ENCODE results near the gene PPFIA3. TPM values are rescaled to one million over a fixed set of nuclear protein-coding genes. Genes with fewer than 3 reads are reported as not detected.

The PPFIA3 gene
- total RNA-seq, 1 donor = 1.1 TPM

GRCh38 chr19:49148784-49149651 lies 29.7 kb downstream of the PPFIA3 start:
- H3K27me3 ChIP-seq (ENCODE audit: insufficient read depth, low read length) = no peaks in the 10 kb centered on the region
- peaks cover 29% of the 10 kb centered on the region for H3K4me1 ChIP-seq (ENCODE audit: insufficient read depth, low read length)
- peak overlapping the region; percentile 92 for H3K4me3 ChIP-seq (ENCODE audit: insufficient read depth, low read length)
- TF ChIP-seq CTCF (IDR thresholded peaks at IDR 0.05; ENCODE audit: extremely low read depth, low read depth, low read length) = no peak
- H3K79me2 ChIP-seq (ENCODE audit: insufficient read depth, low read length) = no peaks in the 10 kb centered on the region
- DNase-seq (ENCODE audit: insufficient read length, low spot score, missing footprints) = peak; percentile 98
- no peaks in the 10 kb centered on the region for H4K20me1 ChIP-seq (ENCODE audit: insufficient read depth, low read length)
- H3K4me2 ChIP-seq (ENCODE audit: insufficient read depth, low read length) = peak overlapping the region; percentile 98
- no peaks in the 10 kb centered on the region for H3K9me3 ChIP-seq (ENCODE audit: low read depth, low read length)
- no peaks in the 10 kb centered on the region for H3K36me3 ChIP-seq (ENCODE audit: insufficient read depth, low read length)
- peak overlapping the region; percentile 95 for H2AFZ ChIP-seq (ENCODE audit: low read length)
- peak overlapping the region; percentile 26 for H3K27ac ChIP-seq (ENCODE audit: low read depth, low read length)

- Histone ChIP-seq H3K4me1 (ENCODE audit: insufficient read depth, low read length) (peaks cover 29% of the 10 kb centered on the region), H3K4me2 (ENCODE audit: insufficient read depth, low read length) (peak overlapping the region; percentile 98), H4K20me1 (ENCODE audit: insufficient read depth, low read length) (no peaks in the 10 kb centered on the region), H3K27me3 (ENCODE audit: insufficient read depth, low read length) (no peaks in the 10 kb centered on the region), H3K36me3 (ENCODE audit: insufficient read depth, low read length) (no peaks in the 10 kb centered on the region), H3K9me3 (ENCODE audit: low read depth, low read length) (no peaks in the 10 kb centered on the region), H3K79me2 (ENCODE audit: insufficient read depth, low read length) (no peaks in the 10 kb centered on the region), H3K4me3 (ENCODE audit: insufficient read depth, low read length) (peak overlapping the region; percentile 92), H3K27ac (ENCODE audit: low read depth, low read length) (peak overlapping the region; percentile 60), H2AFZ (ENCODE audit: low read length) (peak overlapping the region; percentile 95)
- peak; percentile 94 for DNase-seq (ENCODE audit: insufficient read length, low spot score, missing footprints)
- no peak for TF ChIP-seq CTCF (IDR thresholded peaks at IDR 0.05; ENCODE audit: extremely low read depth, low read depth, low read length)
These were observed 30.3 kb downstream of the PPFIA3 start for GRCh38 chr19:49149652-49150105.

- H4K20me1 ChIP-seq (ENCODE audit: insufficient read depth, low read length) = no peaks in the 10 kb centered on the region
- H3K27me3 ChIP-seq (ENCODE audit: insufficient read depth, low read length) = no peaks in the 10 kb centered on the region
- peak overlapping the region; percentile 98 for H3K4me2 ChIP-seq (ENCODE audit: insufficient read depth, low read length)
- H3K4me3 ChIP-seq (ENCODE audit: insufficient read depth, low read length) = peak overlapping the region; percentile 92
- peaks cover 28% of the 10 kb centered on the region for H3K4me1 ChIP-seq (ENCODE audit: insufficient read depth, low read length)
- H3K9me3 ChIP-seq (ENCODE audit: low read depth, low read length) = no peaks in the 10 kb centered on the region
- H3K36me3 ChIP-seq (ENCODE audit: insufficient read depth, low read length) = no peaks in the 10 kb centered on the region
- TF ChIP-seq CTCF (IDR thresholded peaks at IDR 0.05; ENCODE audit: extremely low read depth, low read depth, low read length) = no peak
- H2AFZ ChIP-seq (ENCODE audit: low read length) = peak overlapping the region; percentile 95
- peak; percentile 97 for DNase-seq (ENCODE audit: insufficient read length, low spot score, missing footprints)
- peak overlapping the region; percentile 60 for H3K27ac ChIP-seq (ENCODE audit: low read depth, low read length)
- no peaks in the 10 kb centered on the region for H3K79me2 ChIP-seq (ENCODE audit: insufficient read depth, low read length)
These were observed 31.0 kb downstream of the PPFIA3 start for GRCh38 chr19:49150106-49150943.

GRCh38 chr19:49150944-49151243 lies 31.6 kb downstream of the PPFIA3 start:
- H3K36me3 ChIP-seq (ENCODE audit: insufficient read depth, low read length) = no peaks in the 10 kb centered on the region
- H3K4me3 ChIP-seq (ENCODE audit: insufficient read depth, low read length) = peak overlapping the region; percentile 92
- peak; percentile 76 for DNase-seq (ENCODE audit: insufficient read length, low spot score, missing footprints)
- TF ChIP-seq CTCF (IDR thresholded peaks at IDR 0.05; ENCODE audit: extremely low read depth, low read depth, low read length) = no peak
- H3K9me3 ChIP-seq (ENCODE audit: low read depth, low read length) = no peaks in the 10 kb centered on the region
- peak overlapping the region; percentile 95 for H2AFZ ChIP-seq (ENCODE audit: low read length)
- no peak overlapping the region for H3K27ac ChIP-seq (ENCODE audit: low read depth, low read length)
- H3K79me2 ChIP-seq (ENCODE audit: insufficient read depth, low read length) = no peaks in the 10 kb centered on the region
- H3K4me2 ChIP-seq (ENCODE audit: insufficient read depth, low read length) = peak overlapping the region; percentile 98
- peaks cover 24% of the 10 kb centered on the region for H3K4me1 ChIP-seq (ENCODE audit: insufficient read depth, low read length)
- H3K27me3 ChIP-seq (ENCODE audit: insufficient read depth, low read length) = peaks cover 3% of the 10 kb centered on the region
- H4K20me1 ChIP-seq (ENCODE audit: insufficient read depth, low read length) = no peaks in the 10 kb centered on the region

All from osteoblast (primary cell).